HEK293T (cell line): Measurements from ENCODE around the gene NAALADL2.

Experiments
- CTCF ChIA-PET: fragments of 350-600 bp; formaldehyde crosslinking; extraction: SDS; loops from one replicate; lab custom pipeline; 2021; ENCODE audit warnings: antibody characterized with exemption, inconsistent platforms; lab: Yijun Ruan, JAX
- POLR2A ChIA-PET: fragments of 350-600 bp; formaldehyde crosslinking; extraction: SDS; loops from one replicate; lab custom pipeline; 2020; ENCODE audit warnings: antibody characterized with exemption, inconsistent platforms; lab: Yijun Ruan, JAX
- DNase-seq: peaks from one replicate; pipeline ENCODE4 v3.0.0; 2012; ENCODE audit warnings: mixed read lengths; ENCODE audit errors: extremely low spot score
- ARNT ChIP-seq: fragments of 450-650 bp; IDR thresholded peaks from 2 replicates; pipeline ENCODE4 v1.6.1; 2017; ENCODE audit warnings: mild to moderate bottlenecking
- BHLHE40 ChIP-seq: fragments of 450-650 bp; IDR thresholded peaks from 2 replicates; pipeline ENCODE4 v1.6.1; 2016; ENCODE audit warnings: mild to moderate bottlenecking, moderate library complexity, borderline replicate concordance
- CTBP1 ChIP-seq: fragments of 450-650 bp; IDR thresholded peaks from 2 replicates; pipeline ENCODE4 v1.6.1; 2016; ENCODE audit warnings: borderline replicate concordance
- ELF4 ChIP-seq: fragments of 450-650 bp; IDR thresholded peaks from 2 replicates; pipeline ENCODE4 v1.6.1; 2017; ENCODE audit warnings: antibody characterized with exemption
- FOXA1 ChIP-seq: fragments of 450-650 bp; IDR thresholded peaks from 2 replicates; pipeline ENCODE4 v1.6.1; 2016; ENCODE audit warnings: mild to moderate bottlenecking
- FOXK2 ChIP-seq: fragments of 450-650 bp; IDR thresholded peaks from 2 replicates; pipeline ENCODE4 v1.6.1; 2016; ENCODE audit warnings: mild to moderate bottlenecking
- FOXM1 ChIP-seq: fragments of 450-650 bp; IDR thresholded peaks from 2 replicates; pipeline ENCODE4 v1.6.1; 2017; ENCODE audit warnings: mild to moderate bottlenecking, borderline replicate concordance
- HDGF ChIP-seq: fragments of 450-650 bp; IDR thresholded peaks from 2 replicates; pipeline ENCODE4 v1.6.1; 2017; ENCODE audit warnings: antibody characterized with exemption, borderline replicate concordance
- L3MBTL2 ChIP-seq: fragments of 450-650 bp; conservative IDR thresholded peaks from 2 replicates; pipeline ENCODE4 v1.6.1; 2016; ENCODE audit warnings: mild to moderate bottlenecking
- LEF1 ChIP-seq: fragments of 450-650 bp; IDR thresholded peaks from 2 replicates; pipeline ENCODE4 v1.6.1; 2017; ENCODE audit warnings: mild to moderate bottlenecking, borderline replicate concordance
- NFRKB ChIP-seq: fragments of 450-650 bp; IDR thresholded peaks from 2 replicates; pipeline ENCODE4 v1.6.1; 2016; ENCODE audit warnings: mild to moderate bottlenecking, moderate library complexity
- PKNOX1 ChIP-seq: fragments of 450-650 bp; IDR thresholded peaks from 2 replicates; pipeline ENCODE4 v1.6.1; 2016
- SP1 ChIP-seq: fragments of 450-650 bp; IDR thresholded peaks from 2 replicates; pipeline ENCODE4 v1.6.1; 2017
- SUZ12 ChIP-seq: fragments of 450-650 bp; IDR thresholded peaks from 2 replicates; pipeline ENCODE4 v1.6.1; 2016; ENCODE audit warnings: mild to moderate bottlenecking
- TARDBP ChIP-seq: fragments of 450-650 bp; IDR thresholded peaks from 2 replicates; pipeline ENCODE4 v1.6.1; 2016
- ZNF384 ChIP-seq: fragments of 450-650 bp; IDR thresholded peaks from 2 replicates; pipeline ENCODE4 v1.6.1; 2016

NAALADL2 gene

GRCh38 chr3:175020101-175020500 lies 161.0 kb downstream of the NAALADL2 start:
- DNase-seq: no peak
- no peak for TF ChIP-seq LEF1
- ChIA-PET POLR2A (no interaction called here), CTCF (no interaction called here)

GRCh38 chr3:175029828-175030227 lies 170.7 kb downstream of the NAALADL2 start:
- no peak for DNase-seq
- TF ChIP-seq L3MBTL2: no peak
- TF ChIP-seq HDGF: no peak
- TF ChIP-seq BHLHE40: no peak
- no peak for TF ChIP-seq FOXK2
- TF ChIP-seq ARNT: no peak
- no peak for TF ChIP-seq FOXA1
- no peak for TF ChIP-seq ZNF384
- no peak for TF ChIP-seq NFRKB
- TF ChIP-seq FOXM1: no peak
- no peak for TF ChIP-seq CTBP1
- no peak for TF ChIP-seq TARDBP
- ChIA-PET CTCF (no interaction called here), POLR2A (no interaction called here)

GRCh38 chr3:175039875-175040274 lies 180.7 kb downstream of the NAALADL2 start:
- TF ChIP-seq SUZ12 (no peak), FOXA1 (no peak), ELF4 (no peak), FOXK2 (no peak), ZNF384 (no peak), PKNOX1 (no peak), BHLHE40 (no peak), SP1 (no peak), FOXM1 (no peak), L3MBTL2 (no peak), TARDBP (no peak), ARNT (no peak), LEF1 (no peak), NFRKB (no peak), CTBP1 (no peak), HDGF (no peak)
- no peak for DNase-seq
- CTCF ChIA-PET: no interaction called here
- POLR2A ChIA-PET: no interaction called here

GRCh38 chr3:175041369-175041768 lies 182.2 kb downstream of the NAALADL2 start:
- no peak for DNase-seq
- ChIA-PET CTCF (no interaction called here), POLR2A (no interaction called here)
- TF ChIP-seq FOXK2: no peak
- no peak for TF ChIP-seq ZNF384
- no peak for TF ChIP-seq LEF1
- TF ChIP-seq CTBP1: no peak
- TF ChIP-seq NFRKB: no peak
- TF ChIP-seq HDGF: no peak
- no peak for TF ChIP-seq SP1
- TF ChIP-seq PKNOX1: no peak
- no peak for TF ChIP-seq ARNT
- no peak for TF ChIP-seq L3MBTL2
- TF ChIP-seq TARDBP: no peak

GRCh38 chr3:175046601-175047000 lies 187.5 kb downstream of the NAALADL2 start:
- ChIA-PET CTCF (interaction anchor here (0.7 kb wide), 1 partner anchor 33 kb away, joined by 4 read pairs; no protein-coding TSS in a partner anchor), POLR2A (no interaction called here)
- TF ChIP-seq TARDBP: no peak
- no peak for TF ChIP-seq ARNT
- TF ChIP-seq ZNF384: no peak
- no peak for TF ChIP-seq FOXK2
- no peak for TF ChIP-seq L3MBTL2
- no peak for TF ChIP-seq HDGF
- no peak for TF ChIP-seq FOXA1
- DNase-seq: no peak

- ChIA-PET POLR2A (no interaction called here), CTCF (no interaction called here)
- no peak for TF ChIP-seq HDGF
- TF ChIP-seq ZNF384: no peak
- no peak for TF ChIP-seq SP1
- no peak for DNase-seq
These were observed 188.7 kb downstream of the NAALADL2 start for GRCh38 chr3:175047786-175048185.

- POLR2A ChIA-PET: no interaction called here
These were observed 198.3 kb downstream of the NAALADL2 start for GRCh38 chr3:175057401-175057800.

More at GRCh38 chr3:175057401-175057800, 198.3 kb downstream of the NAALADL2 start:
- TF ChIP-seq HDGF (no peak), FOXK2 (no peak), FOXA1 (no peak), PKNOX1 (no peak), LEF1 (no peak), ARNT (no peak), BHLHE40 (no peak), CTBP1 (no peak), TARDBP (no peak), NFRKB (no peak), L3MBTL2 (no peak), SP1 (no peak), ZNF384 (no peak), ELF4 (no peak)
- DNase-seq: no peak
- CTCF ChIA-PET: no interaction called here
